Neuronal stem cell (in vitro differentiated cells): ENCODE measurements around the gene KLHL4.
A peak's percentile ranks its signal among the peaks of the same experiment; 100 is the strongest.

Experiments
- DNase-seq: peaks from one replicate; pipeline ENCODE4 v3.0.0-alpha.2; 2013; ENCODE audit warnings: low spot score
- H2AFZ ChIP-seq: one replicate; pipeline ENCODE4 v1.6.1; 2013; ENCODE audit warnings: mild to moderate bottlenecking, low read length, inconsistent platforms
- H2AK5ac ChIP-seq: 2 replicates; pipeline ENCODE4 v1.6.1; 2013; ENCODE audit warnings: low read depth, mild to moderate bottlenecking, inconsistent platforms, low read length, moderate library complexity, mixed read lengths
- H2BK120ac ChIP-seq: 2 replicates; pipeline ENCODE4 v1.6.1; 2013; ENCODE audit warnings: low read depth, mild to moderate bottlenecking, inconsistent platforms, low read length, moderate library complexity, mixed read lengths
- H2BK12ac ChIP-seq: one replicate; pipeline ENCODE4 v1.6.1; 2013; ENCODE audit warnings: low read length, inconsistent platforms
- H2BK15ac ChIP-seq: 2 replicates; pipeline ENCODE4 v1.6.1; 2013; ENCODE audit warnings: mild to moderate bottlenecking, low read length, inconsistent platforms, mixed read lengths
- H2BK5ac ChIP-seq: one replicate; pipeline ENCODE4 v1.6.1; 2013; ENCODE audit warnings: inconsistent platforms, mild to moderate bottlenecking, low read length, moderate library complexity
- H3K14ac ChIP-seq: one replicate; pipeline ENCODE4 v1.6.1; 2013; ENCODE audit warnings: low read length, inconsistent platforms
- H3K18ac ChIP-seq: 2 replicates; pipeline ENCODE4 v1.6.1; 2013; ENCODE audit warnings: low read length, inconsistent platforms
- H3K23ac ChIP-seq: 2 replicates; pipeline ENCODE4 v1.6.1; 2013; ENCODE audit warnings: low read depth, mild to moderate bottlenecking, mixed read lengths, low read length, inconsistent platforms; ENCODE audit not compliant: poor library complexity
- H3K27ac ChIP-seq: replicated peaks from 3 replicates; pipeline ENCODE4 v1.5.1; 2013; ENCODE audit warnings: low read length, inconsistent platforms
- H3K27me3 ChIP-seq, 3 experiments: 2 replicates each; pipeline ENCODE4 v1.6.1; 2013; ENCODE audit warnings: low read length in 3 of 3, mild to moderate bottlenecking in 2 of 3, inconsistent platforms in 1 of 3, low read depth in 1 of 3, mixed read lengths in 1 of 3, moderate library complexity in 1 of 3; ENCODE audit not compliant: control insufficient read depth in 3 of 3, insufficient read depth in 3 of 3
- H3K36me3 ChIP-seq, 2 donors: replicated peaks in 1 of 2; 2 replicates each; pipeline ENCODE4 v1.6.1; 2013; ENCODE audit warnings: low read length in 2 of 2; ENCODE audit not compliant: control insufficient read depth in 2 of 2, insufficient read depth in 2 of 2
- H3K4ac ChIP-seq: 2 replicates; pipeline ENCODE4 v1.6.1; 2013; ENCODE audit warnings: inconsistent platforms, mild to moderate bottlenecking, low read length, moderate library complexity
- H3K4me1 ChIP-seq, 2 donors: 1 replicate in 1 of 2; 2 replicates in 1 of 2; pipeline ENCODE4 v1.6.1; 2013; ENCODE audit warnings: low read length in 2 of 2, low read depth in 1 of 2; ENCODE audit not compliant: control insufficient read depth in 2 of 2, insufficient read depth in 1 of 2
- H3K4me2 ChIP-seq: one replicate; pipeline ENCODE4 v1.6.1; 2013; ENCODE audit warnings: mild to moderate bottlenecking, low read length, inconsistent platforms; ENCODE audit not compliant: insufficient read depth, poor library complexity, severe bottlenecking
- H3K4me3 ChIP-seq, 2 donors: 2 replicates each; pipeline ENCODE4 v1.5.1; 2013; ENCODE audit warnings: low read length in 2 of 2, mild to moderate bottlenecking in 2 of 2, inconsistent platforms in 1 of 2, moderate library complexity in 1 of 2
- H3K79me1 ChIP-seq: one replicate; pipeline ENCODE4 v1.6.1; 2013; ENCODE audit warnings: low read depth, mild to moderate bottlenecking, inconsistent platforms, low read length, moderate library complexity
- H3K9ac ChIP-seq: one replicate; pipeline ENCODE4 v1.6.1; 2013; ENCODE audit warnings: mild to moderate bottlenecking, low read depth, low read length, inconsistent platforms; ENCODE audit not compliant: poor library complexity
- H3K9me3 ChIP-seq, 2 donors: replicated peaks in 1 of 2; 2 replicates each; pipeline versions ENCODE3 to v1.6.1; 2013; ENCODE audit warnings: low read length in 2 of 2, mild to moderate bottlenecking in 2 of 2, inconsistent platforms in 1 of 2, low read depth in 1 of 2, mixed read lengths in 1 of 2, moderate library complexity in 1 of 2; ENCODE audit not compliant: control insufficient read depth in 2 of 2, insufficient read depth in 1 of 2
- H4K8ac ChIP-seq: one replicate; pipeline ENCODE4 v1.6.1; 2013; ENCODE audit warnings: low read depth, mild to moderate bottlenecking, inconsistent platforms, low read length, moderate library complexity
- H4K91ac ChIP-seq: one replicate; pipeline ENCODE4 v1.6.1; 2013; ENCODE audit warnings: low read length, low read depth, mild to moderate bottlenecking, inconsistent platforms; ENCODE audit not compliant: poor library complexity
- WGBS, 2 donors: extraction: QIAGEN DNeasy Blood & Tissue Kit; methylation state at CpG; one replicate each; pipeline ENCODE4 v1.1.7; 2013; ENCODE audit warnings: missing lambda C conversion rate in 2 of 2, mixed read lengths in 1 of 2; ENCODE audit not compliant: insufficient read length in 2 of 2, insufficient replicate concordance in 1 of 2; ENCODE audit errors: extremely low coverage in 2 of 2; 5-methylcytosine and 5-hydroxymethylcytosine counted together

The KLHL4 gene

GRCh38 chrX:87663421-87663820, 145.8 kb downstream of the KLHL4 start:
- Histone ChIP-seq H3K4me3 (no peak overlapping the region), H4K8ac (no peak overlapping the region), H2BK120ac (no peak overlapping the region), H3K4ac (no peak overlapping the region), H4K91ac (no peak overlapping the region), H3K36me3 (no peaks in the 10 kb centered on the region), H3K14ac (no peak overlapping the region), H3K27me3 (no peaks in the 10 kb centered on the region), H2BK15ac (no peak overlapping the region), H3K9ac (no peak overlapping the region), H2BK12ac (no peak overlapping the region), H3K4me2 (no peak overlapping the region), H3K79me1 (no peaks in the 10 kb centered on the region), H3K4me1 (no peaks in the 10 kb centered on the region), H3K9me3 (no peaks in the 10 kb centered on the region), H3K18ac (no peak overlapping the region), H2AFZ (no peak overlapping the region), H2AK5ac (no peak overlapping the region), H2BK5ac (no peak overlapping the region), H3K23ac (no peak overlapping the region), H3K27ac (no peak overlapping the region)
- no peak for DNase-seq

GRCh38 chrX:87664381-87664780, 146.8 kb downstream of the KLHL4 start:
- no peaks in the 10 kb centered on the region for H3K27me3 ChIP-seq
- H4K8ac ChIP-seq = no peak overlapping the region
- H3K18ac ChIP-seq = no peak overlapping the region
- no peak overlapping the region for H2BK120ac ChIP-seq
- no peak overlapping the region for H3K4ac ChIP-seq
- no peak overlapping the region for H2AFZ ChIP-seq
- WGBS, 2 donors = no CpG with 5 or more reads among the region's 2 CpGs
- no peak overlapping the region for H3K4me3 ChIP-seq
- DNase-seq = peak; percentile 0
- no peak overlapping the region for H3K9ac ChIP-seq
- H2BK5ac ChIP-seq = no peak overlapping the region
- no peak overlapping the region for H2AK5ac ChIP-seq
- no peak overlapping the region for H2BK15ac ChIP-seq
- no peaks in the 10 kb centered on the region for H3K4me1 ChIP-seq
- no peak overlapping the region for H4K91ac ChIP-seq
- H3K9me3 ChIP-seq = no peaks in the 10 kb centered on the region
- no peak overlapping the region for H3K4me2 ChIP-seq
- H3K23ac ChIP-seq = no peak overlapping the region
- H3K36me3 ChIP-seq = no peaks in the 10 kb centered on the region
- H3K79me1 ChIP-seq = no peaks in the 10 kb centered on the region
- H2BK12ac ChIP-seq = no peak overlapping the region
- no peak overlapping the region for H3K27ac ChIP-seq
- no peak overlapping the region for H3K14ac ChIP-seq

- Histone ChIP-seq H3K27ac (no peak overlapping the region), H3K36me3 (no peaks in the 10 kb centered on the region)
- no CpG with 5 or more reads among the region's 1 CpG for WGBS, 2 donors
Measured at GRCh38 chrX:87679849-87680248, 162.2 kb downstream of the KLHL4 start.

GRCh38 chrX:87687703-87688102, 170.1 kb downstream of the KLHL4 start:
- no peaks in the 10 kb centered on the region for H3K27me3 ChIP-seq
- H4K91ac ChIP-seq = no peak overlapping the region
- whole genome bisulfite sequencing, 2 donors = no CpG with 5 or more reads among the region's 1 CpG
- no peak overlapping the region for H2AFZ ChIP-seq
- no peak overlapping the region for H3K4me2 ChIP-seq
- DNase-seq = no peak
- H3K9ac ChIP-seq = no peak overlapping the region
- H2BK120ac ChIP-seq = no peak overlapping the region
- H3K4ac ChIP-seq = no peak overlapping the region
- H3K23ac ChIP-seq = no peak overlapping the region
- no peaks in the 10 kb centered on the region for H3K9me3 ChIP-seq
- no peak overlapping the region for H2BK15ac ChIP-seq
- no peaks in the 10 kb centered on the region for H3K36me3 ChIP-seq
- H3K27ac ChIP-seq = no peak overlapping the region
- H2BK5ac ChIP-seq = no peak overlapping the region
- H4K8ac ChIP-seq = no peak overlapping the region
- no peak overlapping the region for H2AK5ac ChIP-seq
- no peak overlapping the region for H3K18ac ChIP-seq
- H3K79me1 ChIP-seq = no peaks in the 10 kb centered on the region
- H3K14ac ChIP-seq = no peak overlapping the region
- no peaks in the 10 kb centered on the region for H3K4me1 ChIP-seq
- H3K4me3 ChIP-seq = no peak overlapping the region
- H2BK12ac ChIP-seq = no peak overlapping the region

More at GRCh38 chrX:87679849-87680248, 162.2 kb downstream of the KLHL4 start:
- Histone ChIP-seq H3K9ac (no peak overlapping the region), H2BK5ac (no peak overlapping the region), H2BK120ac (no peak overlapping the region), H3K27me3 (no peaks in the 10 kb centered on the region), H3K9me3 (no peaks in the 10 kb centered on the region), H3K4me3 (no peak overlapping the region), H3K23ac (no peak overlapping the region), H3K4ac (no peak overlapping the region), H3K18ac (no peak overlapping the region), H2AK5ac (no peak overlapping the region), H2BK15ac (no peak overlapping the region), H2AFZ (no peak overlapping the region), H3K4me2 (no peak overlapping the region), H3K79me1 (no peaks in the 10 kb centered on the region), H3K4me1 (no peaks in the 10 kb centered on the region), H2BK12ac (no peak overlapping the region), H4K8ac (no peak overlapping the region), H4K91ac (no peak overlapping the region), H3K14ac (no peak overlapping the region)
- no peak for DNase-seq
